ENCODE data around the gene SLCO3A1.

SLCO3A1 gene

GRCh38 chr15:91887321-91887720, 33.8 kb downstream of the SLCO3A1 start:
- no peak for TF ChIP-seq CTCF (IDR thresholded peaks at IDR 0.05; ENCODE audit: insufficient read depth, low read length, missing control alignments)
- ChIA-PET CTCF (no interaction called here), POLR2A (no interaction called here)
- no peak overlapping the region for H3K4me3 ChIP-seq (ENCODE audit: low read depth, low read length)
- no peak for DNase-seq (ENCODE audit: low read depth, low spot score)

- TF ChIP-seq CTCF (IDR thresholded peaks at IDR 0.05; ENCODE audit: insufficient read depth, low read length, missing control alignments) = no peak
- ChIA-PET CTCF (no interaction called here), POLR2A (no interaction called here)
- DNase-seq (ENCODE audit: low read depth, low spot score) = no peak
- no peak overlapping the region for H3K4me3 ChIP-seq (ENCODE audit: low read depth, low read length)
Observed at GRCh38 chr15:91887921-91888373, 34.4 kb downstream of the SLCO3A1 start.

GRCh38 chr15:91889111-91889815, 35.8 kb downstream of the SLCO3A1 start:
- CTCF ChIA-PET = no interaction called here
- TF ChIP-seq CTCF (IDR thresholded peaks at IDR 0.05; ENCODE audit: insufficient read depth, low read length, missing control alignments) = no peak
- no peak for DNase-seq (ENCODE audit: low read depth, low spot score)
- POLR2A ChIA-PET = no interaction called here
- no peak overlapping the region for H3K4me3 ChIP-seq (ENCODE audit: low read depth, low read length)

GRCh38 chr15:91890614-91891013, 37.1 kb downstream of the SLCO3A1 start:
- no peak overlapping the region for H3K4me3 ChIP-seq (ENCODE audit: low read depth, low read length)
- no peak for TF ChIP-seq CTCF (IDR thresholded peaks at IDR 0.05; ENCODE audit: insufficient read depth, low read length, missing control alignments)
- DNase-seq (ENCODE audit: low read depth, low spot score) = no peak
- ChIA-PET POLR2A (no interaction called here), CTCF (interaction anchor here (0.9 to 1.3 kb wide), 2 partner anchors 16 to 37 kb away, joined by 3 read pairs; partner anchors contain the start of gene SLCO3A1)

GRCh38 chr15:91891101-91891500, 37.6 kb downstream of the SLCO3A1 start:
- POLR2A ChIA-PET = no interaction called here
- H3K4me3 ChIP-seq (ENCODE audit: low read depth, low read length) = no peak overlapping the region
- no peak for DNase-seq (ENCODE audit: low read depth, low spot score)
- no peak for TF ChIP-seq CTCF (IDR thresholded peaks at IDR 0.05; ENCODE audit: insufficient read depth, low read length, missing control alignments)
- CTCF ChIA-PET = interaction anchor here (0.9 to 1.3 kb wide), 2 partner anchors 16 to 37 kb away, joined by 3 read pairs; partner anchors contain the start of gene SLCO3A1

- POLR2A ChIA-PET = no interaction called here
- no peak overlapping the region for H3K4me3 ChIP-seq (ENCODE audit: low read depth, low read length)
- DNase-seq (ENCODE audit: low read depth, low spot score) = no peak
- TF ChIP-seq CTCF (IDR thresholded peaks at IDR 0.05; ENCODE audit: insufficient read depth, low read length, missing control alignments) = no peak
- CTCF ChIA-PET = interaction anchor here (0.9 kb wide), 1 partner anchor 38 kb away, joined by 3 read pairs; the partner anchor contains the start of gene SLCO3A1
Observed at GRCh38 chr15:91891788-91892345, 38.4 kb downstream of the SLCO3A1 start.

Measured in AG04449 (cell line).